ENCODE measurements around the gene PCDHGA6.
A peak's percentile ranks its signal among the peaks of the same experiment; 100 is the strongest.
"Not testable (repeated sequence)": the region's sequence is repeated elsewhere in the genome, so short reads cannot be mapped to it uniquely, and the experiment has no call there.

The PCDHGA6 gene

GRCh38 chr5:141394401-141395187, 20.9 kb downstream of the PCDHGA6 start:
- DNase-seq, result not testable (repeated sequence)

GRCh38 chr5:141397756-141398551, 24.3 kb downstream of the PCDHGA6 start, which contains the start of gene PCDHGB5:
Gene PCDHGB5 (plus strand): TSS chr5:141397947. CDS start chr5:141398128, 181 bp downstream.
- not testable (repeated sequence) for DNase-seq

GRCh38 chr5:141398608-141399007, 24.9 kb downstream of the PCDHGA6 start:
- DNase-seq, result no peak

GRCh38 chr5:141399555-141400258, 26.0 kb downstream of the PCDHGA6 start:
- DNase-seq, result no peak

GRCh38 chr5:141402553-141403243, 29.0 kb downstream of the PCDHGA6 start, which contains the start of gene PCDHGA9:
Gene PCDHGA9 (plus strand): TSS chr5:141402778. CDS start chr5:141402953, 175 bp downstream.
- DNase-seq, result no peak

- DNase-seq, result no peak
Observed at GRCh38 chr5:141403387-141403786, 29.7 kb downstream of the PCDHGA6 start.

- not testable (repeated sequence) for DNase-seq
Observed at GRCh38 chr5:141407790-141408505, 34.3 kb downstream of the PCDHGA6 start, which contains the start of gene PCDHGB6. Gene PCDHGB6 (plus strand): TSS chr5:141408021. CDS start chr5:141408203, 182 bp downstream.

- no peak for DNase-seq
Observed at GRCh38 chr5:141409598-141410306, 36.1 kb downstream of the PCDHGA6 start.

- DNase-seq, result no peak
Observed at GRCh38 chr5:141411575-141411974, 37.9 kb downstream of the PCDHGA6 start.

GRCh38 chr5:141412854-141413539, 39.3 kb downstream of the PCDHGA6 start, which contains the start of gene PCDHGA10:
Gene PCDHGA10 (plus strand): TSS chr5:141412987. CDS start chr5:141413176, 189 bp downstream.
- no peak for DNase-seq

GRCh38 chr5:141413540-141414069, 39.9 kb downstream of the PCDHGA6 start:
- DNase-seq, result no peak

GRCh38 chr5:141414548-141415274, 41.0 kb downstream of the PCDHGA6 start:
- not testable (repeated sequence) for DNase-seq

GRCh38 chr5:141415275-141415618, 41.6 kb downstream of the PCDHGA6 start:
- not testable (repeated sequence) for DNase-seq

GRCh38 chr5:141417494-141418172, 43.9 kb downstream of the PCDHGA6 start, which contains the start of gene PCDHGB7:
Gene PCDHGB7 (plus strand): TSS chr5:141417677. CDS start chr5:141417860, 183 bp downstream.
- DNase-seq, result peak; percentile 13

- no peak for DNase-seq
Observed at GRCh38 chr5:141419074-141419880, 45.6 kb downstream of the PCDHGA6 start.

- no peak for DNase-seq
Observed at GRCh38 chr5:141420855-141421488, 47.3 kb downstream of the PCDHGA6 start, which contains the start of gene PCDHGA11. Gene PCDHGA11 (plus strand): TSS chr5:141421051. CDS start chr5:141421228, 177 bp downstream.

- DNase-seq, result no peak
Observed at GRCh38 chr5:141421489-141421855, 47.8 kb downstream of the PCDHGA6 start.
